Sigmoid colon (tissue), 4 donors: Measurements from ENCODE around the gene CYP2A7.
"Not testable (repeated sequence)": the region's sequence is repeated elsewhere in the genome, so short reads cannot be mapped to it uniquely, and the experiment has no call there.

Experiments used
- CTCF ChIP-seq, 4 experiments: fragments of 450-650 bp in 3 of 4; fragments of 200-600 bp in 1 of 4; IDR thresholded peaks; one replicate each; pipeline ENCODE4 v1.5.1; 2016 to 2019; ENCODE audit warnings: antibody characterized with exemption in 4 of 4, mild to moderate bottlenecking in 3 of 4, moderate library complexity in 2 of 4
- EP300 ChIP-seq, 4 donors: sonication (generic); formaldehyde crosslinking; IDR thresholded peaks; one replicate each; pipeline ENCODE4 v1.6.1; 2017; ENCODE audit warnings: antibody characterized with exemption in 4 of 4
- POLR2A ChIP-seq, 2 donors: fragments of 450-650 bp; IDR thresholded peaks; one replicate each; pipeline ENCODE4 v1.6.1; 2016; ENCODE audit warnings: antibody characterized with exemption in 2 of 2, mild to moderate bottlenecking in 2 of 2, moderate library complexity in 2 of 2
- POLR2AphosphoS5 ChIP-seq, 4 donors: sonication (generic); formaldehyde crosslinking; IDR thresholded peaks; one replicate each; pipeline ENCODE4 v1.6.1; 2017; ENCODE audit warnings: antibody characterized with exemption in 4 of 4

- TF ChIP-seq CTCF, POLR2A, POLR2AphosphoS5, EP300 (IDR thresholded peaks at IDR 0.05): not testable (repeated sequence)
These were observed 37.7 kb upstream of the CYP2A7 start for GRCh38 chr19:40919530-40920299.
